HG03378 (cell line): ENCODE results near the gene COA6.

Experiments
- ATAC-seq: cut with Tn5 transposase; IDR thresholded peaks from one replicate; pipeline ENCODE4 v1.9.1; 2021; ENCODE audit warnings: mild to moderate bottlenecking, moderate library complexity; ENCODE audit not compliant: unreplicated experiment

COA6 gene, protein sequence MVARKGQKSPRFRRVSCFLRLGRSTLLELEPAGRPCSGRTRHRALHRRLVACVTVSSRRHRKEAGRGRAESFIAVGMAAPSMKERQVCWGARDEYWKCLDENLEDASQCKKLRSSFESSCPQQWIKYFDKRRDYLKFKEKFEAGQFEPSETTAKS

DNA sequence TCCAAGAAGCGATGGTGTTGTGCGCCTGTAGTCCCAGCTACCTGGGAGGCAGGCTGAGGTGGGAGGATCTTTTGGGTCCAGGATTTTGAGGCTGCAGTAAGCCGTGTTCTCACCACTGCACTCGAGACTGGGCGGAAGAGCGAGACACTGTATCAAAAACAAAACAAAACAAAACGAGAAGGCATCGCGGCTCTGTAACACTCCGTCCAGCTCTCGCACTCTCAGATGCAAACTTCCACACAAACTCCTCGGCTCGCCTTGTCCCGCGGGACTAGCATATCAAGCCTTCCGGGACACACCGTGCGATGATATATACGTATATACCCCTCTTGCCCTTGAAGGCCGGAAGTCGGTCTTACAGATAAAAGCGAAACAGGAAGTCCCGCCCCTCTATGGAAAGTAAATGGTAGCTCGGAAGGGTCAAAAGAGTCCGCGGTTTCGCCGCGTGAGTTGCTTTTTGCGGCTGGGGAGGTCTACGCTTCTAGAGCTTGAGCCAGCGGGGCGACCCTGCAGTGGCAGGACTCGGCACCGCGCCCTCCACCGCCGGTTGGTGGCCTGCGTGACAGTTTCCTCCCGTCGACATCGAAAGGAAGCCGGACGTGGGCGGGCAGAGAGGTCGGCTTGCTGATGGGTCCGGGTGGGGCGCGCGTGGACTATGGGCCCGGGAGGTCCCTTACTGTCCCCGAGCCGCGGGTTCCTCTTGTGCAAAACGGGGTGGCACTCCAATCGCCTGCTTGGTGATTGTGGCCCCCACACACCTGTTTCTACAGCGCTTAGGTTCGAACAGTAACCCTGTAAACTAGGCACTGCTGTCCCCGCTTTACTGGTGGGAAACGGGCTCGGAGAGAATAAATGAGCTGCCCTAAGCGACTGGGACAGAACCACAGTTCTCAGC is at the start of gene COA6:
TSS of gene COA6 (plus strand) at position 393 of the 895 bp plus-strand sequence. CDS start at position 404, 11 bp downstream.
- peak; percentile 93 for ATAC-seq

DNA sequence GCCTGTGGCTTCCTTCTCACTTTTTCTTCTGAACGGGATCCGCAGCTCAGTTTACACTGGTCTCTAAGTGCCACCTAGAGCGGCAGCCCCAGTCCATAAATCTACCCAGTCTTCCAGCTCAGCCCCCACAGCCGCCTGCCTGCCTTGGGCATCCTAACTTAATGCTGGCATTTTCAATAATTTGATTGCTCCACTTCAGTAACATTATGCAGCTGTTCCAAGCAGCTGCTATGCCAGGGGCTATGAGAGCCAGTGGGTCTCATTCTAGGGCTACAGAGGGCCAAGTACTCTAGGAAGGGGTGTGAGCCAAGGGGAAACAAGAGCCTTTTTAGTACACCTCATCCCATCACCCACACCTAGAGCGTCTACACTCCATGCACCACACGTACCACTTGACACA is 48.4 kb upstream of the COA6 start:
- no peak for ATAC-seq

DNA sequence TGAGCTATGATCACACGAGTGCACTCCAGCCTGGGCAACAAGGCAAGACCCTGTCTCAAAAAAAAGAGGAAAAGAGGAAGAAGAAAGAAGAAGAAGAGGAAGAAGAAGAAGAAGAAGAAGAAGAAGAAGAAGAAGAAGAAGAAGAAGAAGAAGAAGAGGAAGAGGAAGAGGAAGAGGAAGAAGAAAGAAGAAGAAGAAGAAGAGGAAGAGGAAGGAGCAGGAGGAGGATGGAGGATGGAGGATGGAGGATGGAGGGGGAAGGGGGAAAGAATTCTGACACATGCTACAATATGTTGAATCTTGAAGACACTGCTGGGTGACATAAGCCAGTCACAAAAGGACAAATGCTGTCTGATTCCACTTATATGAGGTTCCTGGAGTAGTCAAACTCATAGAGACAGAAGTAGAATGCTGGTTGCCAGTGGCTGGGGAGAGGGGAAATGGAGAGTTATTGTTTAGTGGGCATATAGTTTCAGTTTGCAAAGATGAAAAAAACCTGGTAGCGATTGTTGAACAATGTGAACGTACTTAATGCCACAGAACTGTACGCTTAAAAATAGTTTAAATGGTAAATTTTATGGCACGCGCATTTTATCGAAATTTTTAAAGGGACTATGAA is 47.3 kb upstream of the COA6 start:
- ATAC-seq = no peak

DNA sequence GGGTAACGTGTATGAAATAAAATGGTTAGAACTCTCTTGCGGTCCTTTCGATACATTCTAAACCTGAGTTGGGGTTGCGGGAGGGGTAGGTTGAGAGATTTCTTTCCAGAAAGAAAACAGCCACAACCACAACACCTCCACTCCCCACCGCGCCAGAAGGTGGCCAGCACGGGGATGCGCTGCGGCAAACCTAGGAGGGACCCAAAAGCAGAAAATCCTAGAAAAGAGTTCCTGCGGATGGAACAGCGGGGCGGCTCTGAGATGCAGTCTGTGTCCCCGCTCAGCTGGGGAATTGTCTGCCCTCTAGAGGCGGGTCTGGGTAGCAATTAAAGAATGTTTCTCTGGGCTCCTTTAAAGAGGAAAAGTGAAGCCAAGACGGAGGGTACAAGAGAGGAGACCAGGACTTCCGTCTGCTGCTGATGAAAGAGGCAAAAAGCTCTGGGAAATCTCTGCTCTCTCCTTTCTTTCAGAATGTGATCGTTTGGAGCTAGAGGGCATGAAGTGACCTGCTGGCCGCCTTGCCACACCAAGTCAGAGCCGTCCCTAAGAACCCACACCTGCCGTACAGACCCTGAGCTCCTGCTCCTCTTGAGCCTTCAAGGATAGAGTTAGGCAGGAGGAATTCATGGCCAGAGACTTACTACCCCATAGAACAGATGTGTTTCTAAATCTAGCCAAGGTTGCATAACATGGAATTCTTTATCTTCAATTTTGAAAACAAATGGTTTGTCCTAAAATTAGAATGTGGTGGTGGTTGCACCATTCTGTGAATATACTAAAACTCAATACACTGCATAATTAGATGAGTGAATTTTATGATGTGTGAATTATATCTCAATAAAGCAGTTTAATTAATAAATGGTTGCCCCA is 46.5 kb upstream of the COA6 start:
- peak; percentile 77 for ATAC-seq

DNA sequence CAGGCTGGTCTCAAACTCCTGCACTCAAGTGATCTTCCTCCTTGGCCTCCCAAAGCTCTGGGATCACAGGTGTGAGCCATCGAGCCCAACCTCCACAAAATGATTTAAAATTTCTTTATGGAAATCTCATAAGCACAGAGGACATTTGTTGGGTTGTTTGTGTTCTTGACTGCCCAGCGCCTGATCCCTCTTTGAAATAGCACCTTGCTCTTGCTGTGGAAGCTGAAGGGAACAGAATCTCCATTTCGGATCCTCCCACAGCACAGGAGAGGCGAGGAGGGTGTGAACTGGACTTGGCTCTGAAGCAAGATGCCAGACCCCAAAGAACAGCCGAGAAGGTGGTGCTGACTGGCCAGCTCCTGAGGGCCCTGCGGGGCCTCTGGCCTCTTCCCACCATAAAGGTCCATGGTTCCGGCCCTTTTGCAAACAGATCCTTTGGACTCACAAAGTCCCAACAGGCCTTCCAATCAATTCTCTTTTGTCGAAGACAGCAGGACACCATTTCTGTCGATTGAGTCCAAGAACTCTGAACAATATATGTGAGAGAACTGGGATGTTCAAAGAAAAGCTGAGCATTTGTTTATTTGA is 45.6 kb upstream of the COA6 start:
- ATAC-seq = no peak

DNA sequence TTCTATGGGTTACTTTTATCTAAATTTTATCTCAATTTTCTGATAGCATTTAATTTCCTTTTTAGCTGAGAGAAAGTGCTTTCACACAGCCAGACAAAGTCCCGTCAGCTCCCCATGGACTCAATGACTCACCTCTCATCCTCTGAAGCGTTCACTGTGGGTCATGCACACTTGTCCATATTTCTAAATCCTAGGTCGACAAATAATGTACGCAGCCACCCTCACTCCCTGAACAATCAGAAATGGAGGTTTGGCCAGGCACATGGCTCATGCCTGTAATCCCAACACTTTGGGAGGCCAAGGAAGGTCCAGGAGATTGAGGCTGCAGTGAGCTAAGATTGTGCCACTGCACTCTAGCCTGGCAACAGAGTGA is 42.4 kb upstream of the COA6 start:
- ATAC-seq = no peak

DNA sequence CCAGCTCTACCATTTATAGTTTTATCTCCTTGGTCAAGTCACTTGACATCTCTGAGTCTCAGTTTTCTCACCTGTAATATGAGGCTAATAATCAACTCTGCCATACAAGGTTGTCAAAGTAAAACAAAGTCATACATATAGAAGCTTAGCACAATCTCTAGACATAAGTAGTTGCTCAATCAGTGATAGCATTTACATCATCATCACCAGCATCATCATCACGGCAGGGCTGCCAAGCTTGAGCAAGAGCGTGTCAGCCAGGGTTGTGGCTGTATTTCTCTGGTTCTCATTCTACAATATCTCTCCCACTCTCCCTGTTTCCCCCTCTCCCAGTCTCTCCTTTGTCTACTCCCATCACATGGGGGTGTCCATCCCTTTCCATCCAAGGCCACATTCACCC is 41.7 kb upstream of the COA6 start:
- ATAC-seq = no peak

DNA sequence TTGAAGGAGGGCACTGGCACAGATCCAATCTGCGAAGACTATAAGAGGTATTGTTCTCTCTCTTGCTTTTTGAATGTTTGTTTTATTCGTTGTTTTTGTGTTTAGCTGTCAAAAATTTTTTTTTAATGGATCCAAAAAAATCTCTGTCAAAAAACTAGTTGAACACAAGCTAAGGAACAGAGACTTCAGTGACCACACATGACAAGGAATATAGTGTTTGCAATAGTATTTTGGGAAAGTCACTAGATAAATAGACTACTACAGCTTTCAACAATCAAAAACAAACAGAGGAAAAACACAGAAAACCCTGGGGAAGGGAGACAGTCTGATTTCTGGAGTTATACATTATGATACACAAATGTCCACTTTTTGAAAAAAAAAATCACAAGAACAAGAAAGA is 36.9 kb upstream of the COA6 start:
- no peak for ATAC-seq

DNA sequence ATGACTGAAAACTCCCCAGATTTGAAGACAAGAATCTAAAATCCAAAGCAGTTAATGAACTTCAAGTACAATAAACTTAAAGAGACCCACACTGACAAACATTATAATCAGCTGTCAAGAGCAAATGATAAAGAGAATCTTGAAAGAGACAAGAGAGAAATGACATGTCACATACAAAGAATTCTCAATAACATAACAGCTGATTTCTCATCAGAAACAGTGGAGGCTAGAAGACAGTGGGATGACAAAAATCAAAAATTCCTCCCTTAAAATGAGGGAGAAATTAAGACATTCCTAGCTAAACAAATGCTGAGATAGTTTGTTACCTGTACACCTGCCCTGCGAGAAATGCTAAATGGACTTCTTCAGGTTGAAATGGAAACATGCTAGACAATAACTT is 36.0 kb upstream of the COA6 start:
- ATAC-seq = no peak

DNA sequence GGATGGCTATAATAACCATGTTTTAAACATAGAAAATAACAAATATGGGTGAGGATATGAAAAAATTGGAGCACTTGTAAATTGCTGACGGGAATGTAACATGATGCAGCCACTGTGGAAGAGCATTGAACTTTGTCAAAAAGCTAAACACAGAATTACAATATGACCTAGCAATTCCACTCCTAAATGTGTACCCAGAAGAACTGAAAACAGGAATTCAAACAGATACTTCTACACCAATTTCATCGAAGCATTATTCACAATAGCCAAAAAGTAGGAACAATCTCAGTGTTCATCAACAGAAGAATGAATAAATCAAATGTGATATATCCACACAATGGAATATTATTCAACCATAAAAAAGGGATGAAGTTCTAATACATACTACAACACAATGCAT is 32.7 kb upstream of the COA6 start:
- ATAC-seq = no peak

DNA sequence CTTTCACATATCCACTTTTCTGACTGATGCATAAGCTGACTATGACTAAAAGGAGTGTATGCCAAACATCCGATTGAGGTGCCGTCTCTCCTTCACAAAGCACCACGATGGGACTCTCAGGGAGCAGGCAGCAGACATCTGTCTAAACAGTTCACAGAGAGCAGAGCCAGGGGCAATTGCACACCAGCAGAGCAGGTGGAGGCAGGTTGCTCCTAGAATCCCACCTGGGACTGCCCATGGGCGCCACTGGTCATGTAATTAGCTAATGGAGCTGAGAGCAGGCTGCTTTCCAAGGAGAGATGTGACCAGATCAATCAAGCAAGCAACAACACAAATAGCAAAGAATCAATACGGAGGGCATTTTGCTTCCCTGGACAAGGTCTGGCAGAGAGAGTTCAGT is 30.5 kb upstream of the COA6 start:
- no peak for ATAC-seq

DNA sequence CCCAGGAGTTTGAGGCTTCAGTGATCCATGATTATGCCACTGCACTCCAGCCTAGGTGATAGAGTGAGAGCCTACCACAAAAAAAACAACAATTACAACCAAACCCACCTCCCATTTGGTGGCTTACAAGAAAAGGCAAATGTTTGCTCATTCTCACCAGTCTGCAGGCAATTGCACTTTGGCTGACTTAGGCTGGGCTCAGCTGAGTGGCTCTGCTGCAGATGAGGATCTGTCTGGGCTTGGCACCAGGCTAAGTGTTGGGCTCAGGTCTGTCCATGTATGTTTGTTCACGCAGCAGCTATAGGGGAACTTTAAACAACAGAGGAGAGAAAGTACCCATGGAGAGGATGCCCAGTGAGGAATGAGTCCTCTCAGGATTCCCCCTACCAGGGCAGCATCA is 28.0 kb upstream of the COA6 start:
- ATAC-seq = no peak

DNA sequence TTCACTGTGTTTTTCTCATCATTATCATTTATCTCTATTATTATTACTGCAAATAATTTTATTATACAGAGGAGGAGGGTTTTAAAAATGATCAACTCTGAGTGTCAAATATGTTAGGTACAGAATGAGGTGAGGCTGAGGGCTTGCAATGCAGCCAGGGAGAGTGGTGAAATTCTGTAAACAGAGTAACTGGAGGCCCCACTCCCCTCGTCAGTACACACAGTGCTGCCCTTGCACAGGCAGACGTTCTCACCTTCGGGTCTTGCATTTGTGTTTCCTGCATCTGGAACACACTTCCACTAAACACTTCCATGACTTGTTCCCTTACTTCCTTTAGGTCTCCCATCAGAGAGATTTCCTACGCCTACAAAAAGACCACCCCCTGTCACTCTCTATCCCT is 24.3 kb upstream of the COA6 start:
- no peak for ATAC-seq

DNA sequence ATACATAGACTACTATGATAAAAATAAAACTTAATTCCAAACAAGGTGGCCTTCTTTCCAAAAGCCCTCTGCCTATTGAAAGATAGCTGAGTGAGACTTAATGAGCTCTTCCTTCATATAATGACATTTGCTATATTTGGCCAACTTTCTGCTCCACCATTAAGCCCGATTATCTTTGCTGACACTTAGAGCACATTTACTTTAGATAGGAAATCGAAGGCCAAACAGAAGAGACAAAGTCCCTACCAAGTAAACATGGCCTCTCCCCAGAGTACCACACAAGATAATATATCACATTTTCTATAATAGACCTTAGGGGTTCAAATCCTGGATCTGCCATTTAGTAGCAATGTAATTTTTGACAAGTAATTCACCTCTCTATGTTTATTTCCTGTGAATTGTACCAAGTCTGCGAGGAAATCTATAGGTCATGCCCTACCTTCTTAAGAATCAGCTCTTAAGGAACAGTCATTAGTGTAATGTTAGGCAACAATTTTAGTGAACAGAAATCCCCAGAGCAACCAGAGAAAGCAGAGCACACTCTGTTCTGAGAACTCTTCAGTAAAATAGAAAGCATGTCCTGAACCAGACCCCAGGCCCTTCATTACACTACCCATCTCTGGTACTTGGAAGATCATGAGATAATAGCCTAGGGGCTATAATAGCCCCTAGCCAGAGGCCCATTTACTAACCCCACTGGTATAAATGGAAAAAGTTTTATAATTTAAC is 17.3 kb upstream of the COA6 start:
- ATAC-seq = no peak

DNA sequence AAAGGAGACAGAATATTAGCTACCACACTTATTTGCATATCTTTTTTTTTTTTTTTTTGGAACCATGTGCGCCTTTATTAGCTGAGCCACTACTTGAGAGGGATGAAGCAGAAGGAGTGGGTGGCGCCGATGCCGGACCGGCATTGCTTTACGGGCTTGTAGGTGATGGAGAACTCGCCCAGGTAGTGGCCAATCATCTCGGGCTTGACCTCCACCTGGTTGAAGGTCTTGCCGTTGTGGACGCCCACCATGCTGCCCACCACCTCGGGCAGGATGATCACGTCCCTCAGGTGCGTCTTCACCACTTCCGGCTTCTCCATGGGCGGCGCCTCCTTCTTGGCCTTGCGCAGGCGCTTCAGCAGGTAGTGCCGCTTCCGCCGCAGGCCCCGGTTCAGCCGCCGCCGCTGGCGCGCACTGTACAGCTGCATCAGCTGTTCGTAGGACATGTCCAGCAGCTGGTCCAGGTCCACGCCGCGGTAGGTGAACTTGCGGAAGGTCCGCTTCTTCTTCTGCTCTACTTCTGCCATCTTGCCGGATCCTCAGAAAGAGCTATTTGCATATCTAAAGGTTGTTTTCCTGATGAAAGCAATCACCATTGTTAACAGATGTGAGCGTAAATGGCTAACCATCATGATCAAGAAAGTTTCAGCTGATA is 16.5 kb upstream of the COA6 start:
- ATAC-seq = peak; percentile 57

DNA sequence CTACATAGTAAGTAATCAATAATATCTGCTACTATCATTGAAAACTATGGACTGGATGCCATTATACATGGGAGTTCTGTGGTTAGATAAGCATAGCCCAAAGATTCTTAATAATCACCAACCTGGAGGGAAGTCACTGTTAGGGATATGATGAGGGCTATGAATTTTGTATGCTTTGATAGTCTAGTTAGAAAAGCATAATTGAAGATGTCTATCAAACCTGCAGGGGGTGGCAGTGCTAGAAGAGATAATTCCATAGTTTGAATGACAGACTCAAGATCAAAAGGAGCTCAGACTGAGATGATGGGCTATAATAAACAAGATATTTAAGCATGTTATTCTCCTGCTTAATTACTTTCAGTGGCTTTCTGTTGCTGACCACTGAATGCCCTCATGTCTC is 15.4 kb upstream of the COA6 start:
- no peak for ATAC-seq

DNA sequence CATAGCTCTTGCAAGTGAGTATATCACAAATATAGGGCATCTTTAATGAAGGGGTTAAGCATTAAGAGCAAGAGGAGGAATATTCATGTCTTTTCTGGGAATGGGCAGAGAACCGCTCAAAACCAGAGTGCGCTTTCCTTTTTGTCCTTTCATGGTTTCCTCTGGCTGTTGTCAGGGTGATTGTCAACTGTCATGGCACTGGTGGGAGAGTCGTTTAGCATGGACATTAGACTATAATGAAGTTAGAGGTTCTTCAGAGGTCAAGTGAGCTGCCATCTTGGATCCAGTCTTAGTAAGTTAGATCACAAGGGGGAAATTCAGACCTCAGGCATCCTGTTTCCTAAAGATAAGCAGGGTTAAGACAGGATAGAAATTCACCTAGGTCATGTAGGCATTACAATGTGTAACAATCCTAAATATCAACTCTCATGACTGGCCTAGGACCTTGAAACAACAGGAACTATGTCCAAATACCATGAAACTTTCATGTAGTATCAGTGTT is 12.1 kb upstream of the COA6 start:
- ATAC-seq = no peak

DNA sequence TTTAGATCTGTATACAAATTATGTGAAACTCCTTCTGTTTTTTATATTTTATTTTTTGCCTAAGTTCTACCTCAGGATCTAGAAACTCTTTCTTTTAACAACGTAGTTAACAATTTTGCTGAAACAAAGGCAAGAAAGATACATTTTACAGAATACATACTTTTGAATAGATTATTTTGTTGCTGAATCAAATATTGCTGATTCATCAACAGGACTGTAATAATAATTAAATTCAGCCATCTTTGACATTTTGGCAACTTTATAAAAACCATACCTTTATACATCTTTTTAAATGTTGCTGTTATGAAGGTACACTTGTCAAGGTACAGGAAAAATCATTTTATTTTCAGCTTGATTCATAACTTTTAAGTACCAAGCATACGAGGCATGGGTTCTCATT is 10.7 kb upstream of the COA6 start:
- ATAC-seq = no peak

DNA sequence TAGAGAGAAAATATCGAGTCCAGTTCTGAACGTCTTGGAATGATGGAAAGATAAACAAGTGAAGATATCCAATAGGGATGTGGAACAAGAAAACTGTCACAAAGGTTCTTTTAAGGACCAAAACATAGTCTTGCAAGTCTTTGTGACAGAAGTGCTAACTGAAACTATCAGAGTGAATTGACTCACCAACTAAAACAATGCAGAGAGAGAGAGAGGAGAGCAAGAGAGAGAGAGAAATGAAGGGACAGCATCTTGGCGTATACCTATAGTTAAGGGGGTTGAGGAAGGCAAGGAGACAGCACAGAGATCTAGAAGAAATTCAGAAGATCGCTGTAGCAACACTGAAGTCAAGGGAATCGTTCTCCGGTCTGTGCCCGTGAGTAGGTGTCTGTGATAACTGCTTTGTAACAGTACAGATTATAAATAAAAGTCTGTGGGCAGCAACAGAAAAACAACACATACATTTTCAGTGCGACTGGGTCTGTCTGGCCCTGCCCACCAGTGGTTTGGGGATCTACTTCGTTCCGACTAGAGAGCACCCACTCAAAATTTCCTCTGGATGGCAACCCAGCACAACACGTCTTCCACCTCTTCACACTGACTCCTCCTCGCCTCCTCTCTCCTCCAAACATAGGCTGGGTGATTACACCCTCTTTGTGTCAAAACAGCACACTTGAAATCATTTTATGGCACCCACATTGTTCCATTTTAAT is 4.8 kb upstream of the COA6 start:
- ATAC-seq = no peak
